GM23248 (cell line): ENCODE results near the gene IFNL2. TPM values are rescaled to one million over a fixed set of nuclear protein-coding genes. Genes with fewer than 3 reads are reported as not detected.
A peak's percentile ranks its signal among the peaks of the same experiment; 100 is the strongest.

Source experiments
- DNase-seq: peaks from one replicate; pipeline ENCODE4 v3.0.0-alpha.2; 2015
- H2AFZ ChIP-seq: fragments of 200-600 bp; sonication (generic); 2 replicates; pipeline ENCODE4 v1.6.1; 2016; ENCODE audit warnings: antibody characterized with exemption
- H3F3A ChIP-seq: fragments of 200-600 bp; sonication (generic); 2 replicates; pipeline ENCODE4 v1.6.1; 2016; ENCODE audit warnings: mild to moderate bottlenecking, antibody characterized with exemption, mixed run types; ENCODE audit not compliant: insufficient read depth
- H3K27ac ChIP-seq: fragments of 200-600 bp; sonication (generic); 2 replicates; pipeline ENCODE4 v1.5.1; 2016; ENCODE audit warnings: mild to moderate bottlenecking
- H3K27me3 ChIP-seq: fragments of 200-600 bp; sonication (generic); replicated peaks from 2 replicates; pipeline ENCODE4 v1.6.1; 2016; ENCODE audit warnings: mild to moderate bottlenecking; ENCODE audit not compliant: insufficient read depth
- H3K36me3 ChIP-seq: fragments of 200-600 bp; sonication (generic); 2 replicates; pipeline ENCODE4 v1.6.1; 2016; ENCODE audit warnings: low read depth, mild to moderate bottlenecking
- H3K4me1 ChIP-seq: fragments of 200-600 bp; sonication (generic); 2 replicates; pipeline ENCODE4 v1.6.1; 2016; ENCODE audit warnings: mild to moderate bottlenecking; ENCODE audit not compliant: insufficient read depth
- H3K4me2 ChIP-seq: fragments of 200-600 bp; sonication (generic); one replicate; pipeline ENCODE4 v1.6.1; 2016; ENCODE audit warnings: mild to moderate bottlenecking; ENCODE audit not compliant: unreplicated experiment
- H3K4me3 ChIP-seq: fragments of 200-600 bp; sonication (generic); 2 replicates; pipeline ENCODE4 v1.5.1; 2016; ENCODE audit warnings: mild to moderate bottlenecking
- H3K79me2 ChIP-seq: fragments of 200-600 bp; sonication (generic); 2 replicates; pipeline ENCODE4 v1.6.1; 2016; ENCODE audit warnings: mild to moderate bottlenecking; ENCODE audit not compliant: insufficient read depth
- H3K9ac ChIP-seq: fragments of 200-600 bp; sonication (generic); 2 replicates; pipeline ENCODE4 v1.6.1; 2016; ENCODE audit warnings: mild to moderate bottlenecking
- H3K9me2 ChIP-seq: fragments of 200-600 bp; sonication (generic); 2 replicates; pipeline ENCODE4 v1.6.1; 2016; ENCODE audit warnings: mixed run types, mild to moderate bottlenecking, moderate library complexity; ENCODE audit not compliant: insufficient read depth
- H3K9me3 ChIP-seq: fragments of 200-600 bp; sonication (generic); one replicate; pipeline ENCODE4 v1.6.1; 2017; ENCODE audit warnings: low read depth
- H4K20me1 ChIP-seq: fragments of 200-600 bp; sonication (generic); 2 replicates; pipeline ENCODE4 v1.6.0; 2016; ENCODE audit not compliant: insufficient read depth
- EZH2 ChIP-seq: fragments of 200-600 bp; sonication (generic); IDR thresholded peaks from 2 replicates; pipeline ENCODE4 v1.6.1; 2018; ENCODE audit warnings: antibody characterized with exemption, mild to moderate bottlenecking; ENCODE audit not compliant: insufficient read depth, poor library complexity, severe bottlenecking
- EZH2phosphoT487 ChIP-seq: fragments of 200-600 bp; sonication (generic); IDR thresholded peaks from 2 replicates; pipeline ENCODE4 v1.6.1; 2018; ENCODE audit warnings: antibody characterized with exemption, moderate library complexity, mild to moderate bottlenecking, low read depth; ENCODE audit not compliant: insufficient read depth
- WGBS, 2 experiments: methylation state at CpG; one replicate each; pipeline ENCODE4 v1.1.6; 2015 to 2017; ENCODE audit warnings: low lambda C conversion rate in 2 of 2, low coverage in 1 of 2; ENCODE audit errors: missing lambda C conversion rate in 2 of 2; 5-methylcytosine and 5-hydroxymethylcytosine counted together
- in situ Hi-C: fragments of 300-500 bp; cut with MboI; formaldehyde crosslinking; loops from 2 replicates; pipeline ENCODE4 v1.15.0; 2020
- polyA plus RNA-seq: library from polyadenylated mRNA; unstranded; fragments of >200 nt; fragmentation: Nextera tagmentation; extraction: Ambion mirVana; gene quantifications from 2 replicates; pipeline ENCODE4 v1.2.1, GENCODE V29; 2016
- total RNA-seq: library from RNA; depleted of rRNA; stranded (reverse); fragments of >200 nt; shearing (Covaris generic); gene quantifications from 2 replicates; pipeline ENCODE4 v1.2.3, GENCODE V29; 2014

Gene IFNL2
- total and polyA plus RNA-seq, 2 experiments from 2014 or later = not detected

DNA sequence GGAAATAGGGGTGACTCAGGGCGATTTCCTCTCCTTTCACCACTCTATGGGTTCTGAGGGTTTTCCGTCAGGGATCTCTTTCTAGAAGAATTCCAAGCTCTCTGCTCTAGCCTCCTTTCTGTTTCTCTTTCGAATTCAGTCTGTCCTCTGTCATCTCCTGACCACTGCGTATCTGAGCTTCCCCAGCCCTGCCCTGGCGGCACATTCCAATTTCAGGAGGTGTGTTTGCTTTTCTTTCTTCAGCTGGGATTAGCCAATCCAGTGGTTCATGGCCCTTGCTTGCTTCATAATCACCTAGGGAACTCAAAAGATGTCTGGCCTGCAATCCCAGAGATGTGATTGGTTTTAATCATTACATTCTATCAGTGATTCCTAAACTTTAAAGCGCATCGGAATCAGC, 9.4 kb downstream of the IFNL2 start:
- Histone ChIP-seq H3K4me3 (no peak overlapping the region), H3K4me1 (no peaks in the 10 kb centered on the region), H3K36me3 (no peaks in the 10 kb centered on the region), H3K9me2 (no peaks in the 10 kb centered on the region), H3K9ac (no peak overlapping the region), H3F3A (no peaks in the 10 kb centered on the region), H3K9me3 (no peaks in the 10 kb centered on the region), H3K4me2 (no peak overlapping the region), H2AFZ (no peak overlapping the region), H3K27ac (no peak overlapping the region), H4K20me1 (no peaks in the 10 kb centered on the region), H3K27me3 (peaks cover 38% of the 10 kb centered on the region), H3K79me2 (no peaks in the 10 kb centered on the region)
- in situ Hi-C loops = no loop called here
- TF ChIP-seq EZH2 (no peak), EZH2phosphoT487 (no peak)
- 57 to 58% methylated on average over 7 of the region's 7 CpGs for WGBS, 2 experiments
- peak; percentile 5 for DNase-seq

DNA sequence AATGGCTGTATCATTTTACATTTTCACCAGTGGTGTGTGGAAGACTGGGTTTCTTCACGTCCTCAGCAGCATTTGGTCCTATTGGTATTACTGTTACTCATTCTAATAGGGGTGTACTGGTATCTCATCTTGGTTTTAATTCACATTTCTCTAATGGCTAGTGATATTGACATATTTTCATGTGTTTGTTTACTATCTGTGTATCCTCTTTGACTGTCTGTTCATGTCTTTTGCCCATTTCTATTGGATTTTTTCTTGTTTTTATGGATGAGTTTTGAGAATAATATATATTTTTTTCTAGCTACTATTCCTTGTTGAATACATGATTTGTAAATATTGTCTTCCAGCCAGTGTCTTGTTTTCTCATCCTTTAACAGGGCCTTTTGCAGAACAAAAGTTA, 13.8 kb downstream of the IFNL2 start:
- no peak for TF ChIP-seq EZH2
- no peak for TF ChIP-seq EZH2phosphoT487
- in situ Hi-C loops = no loop called here
- Histone ChIP-seq H3K4me1 (no peaks in the 10 kb centered on the region), H3K4me2 (no peak overlapping the region), H3K4me3 (no peak overlapping the region), H3K27me3 (peaks cover 15% of the 10 kb centered on the region; the same call in 1 of the 2 replicates), H4K20me1 (no peaks in the 10 kb centered on the region), H3K79me2 (no peaks in the 10 kb centered on the region), H3K9me2 (no peaks in the 10 kb centered on the region), H3K9ac (no peak overlapping the region), H3K27ac (no peak overlapping the region), H3K36me3 (no peaks in the 10 kb centered on the region), H3F3A (no peaks in the 10 kb centered on the region), H2AFZ (no peak overlapping the region), H3K9me3 (no peaks in the 10 kb centered on the region)
- DNase-seq = no peak
- 5 to 9% methylated on average over 1 of the region's 1 CpG for WGBS, 2 experiments

DNA sequence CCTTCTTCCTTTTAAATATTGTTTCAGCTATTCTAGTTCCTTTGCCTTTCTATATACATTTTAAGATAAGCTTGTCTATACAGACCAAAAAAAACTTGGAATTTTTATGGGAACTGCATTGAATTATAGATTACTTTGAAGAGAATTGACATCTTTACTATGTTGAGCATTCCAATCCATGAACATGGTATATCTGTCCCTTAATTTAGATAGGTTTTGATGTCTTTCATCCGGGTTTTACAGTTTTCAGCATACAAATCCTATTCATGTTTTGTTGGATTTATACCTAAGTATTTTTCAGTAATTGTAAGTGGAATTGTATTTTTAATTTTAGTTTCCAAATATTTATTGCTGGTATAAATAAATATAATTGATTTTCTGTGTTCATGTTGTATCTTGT, 15.8 kb downstream of the IFNL2 start:
- no peaks in the 10 kb centered on the region for H3K4me1 ChIP-seq
- in situ Hi-C loops = no loop called here
- H3K9ac ChIP-seq = no peak overlapping the region
- H3K9me3 ChIP-seq = no peaks in the 10 kb centered on the region
- H4K20me1 ChIP-seq = no peaks in the 10 kb centered on the region
- no peaks in the 10 kb centered on the region for H3K9me2 ChIP-seq
- no peak overlapping the region for H3K4me3 ChIP-seq
- DNase-seq = no peak
- no peak overlapping the region for H2AFZ ChIP-seq
- no peak for TF ChIP-seq EZH2
- TF ChIP-seq EZH2phosphoT487 = no peak
- H3K36me3 ChIP-seq = no peaks in the 10 kb centered on the region
- WGBS, 2 experiments = 7 to 8% methylated on average over 1 of the region's 1 CpG
- no peak overlapping the region for H3K4me2 ChIP-seq
- H3K79me2 ChIP-seq = no peaks in the 10 kb centered on the region
- H3F3A ChIP-seq = no peaks in the 10 kb centered on the region
- peaks cover 17% of the 10 kb centered on the region for H3K27me3 ChIP-seq
- H3K27ac ChIP-seq = no peak overlapping the region

DNA sequence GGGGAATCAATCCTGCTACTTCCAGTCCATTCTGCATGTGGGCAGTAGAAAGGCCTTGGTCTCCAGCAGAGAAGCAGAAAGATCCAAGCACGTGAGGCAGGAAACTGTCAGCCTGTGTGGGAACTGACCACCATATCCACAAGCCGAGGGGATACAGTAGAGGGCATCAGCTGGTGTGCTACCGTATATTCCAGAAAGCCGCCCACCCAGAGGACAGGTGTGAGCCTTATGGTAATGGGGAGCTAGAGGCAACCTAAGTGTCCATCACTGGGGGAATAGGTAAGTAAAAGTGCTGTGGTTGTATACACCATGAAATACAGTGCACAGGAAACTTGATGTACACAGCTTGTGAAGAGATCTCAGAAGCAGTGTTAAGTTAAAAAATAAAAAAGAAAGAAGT, 25.2 kb downstream of the IFNL2 start:
- H3K4me3 ChIP-seq = no peak overlapping the region
- H3K4me2 ChIP-seq = no peak overlapping the region
- H3K9ac ChIP-seq = no peak overlapping the region
- no peaks in the 10 kb centered on the region for H3K9me3 ChIP-seq
- WGBS, 2 experiments = 42 to 44% methylated on average over 4 of the region's 4 CpGs
- no peaks in the 10 kb centered on the region for H3K4me1 ChIP-seq
- no peaks in the 10 kb centered on the region for H3K9me2 ChIP-seq
- H3K36me3 ChIP-seq = no peaks in the 10 kb centered on the region
- no peaks in the 10 kb centered on the region for H3K79me2 ChIP-seq
- in situ Hi-C loops = no loop called here
- H3F3A ChIP-seq = no peaks in the 10 kb centered on the region
- H3K27me3 ChIP-seq = peaks cover 23% of the 10 kb centered on the region
- no peaks in the 10 kb centered on the region for H4K20me1 ChIP-seq
- DNase-seq = no peak
- TF ChIP-seq EZH2phosphoT487 (no peak), EZH2 (no peak)
- no peak overlapping the region for H3K27ac ChIP-seq
- no peak overlapping the region for H2AFZ ChIP-seq

DNA sequence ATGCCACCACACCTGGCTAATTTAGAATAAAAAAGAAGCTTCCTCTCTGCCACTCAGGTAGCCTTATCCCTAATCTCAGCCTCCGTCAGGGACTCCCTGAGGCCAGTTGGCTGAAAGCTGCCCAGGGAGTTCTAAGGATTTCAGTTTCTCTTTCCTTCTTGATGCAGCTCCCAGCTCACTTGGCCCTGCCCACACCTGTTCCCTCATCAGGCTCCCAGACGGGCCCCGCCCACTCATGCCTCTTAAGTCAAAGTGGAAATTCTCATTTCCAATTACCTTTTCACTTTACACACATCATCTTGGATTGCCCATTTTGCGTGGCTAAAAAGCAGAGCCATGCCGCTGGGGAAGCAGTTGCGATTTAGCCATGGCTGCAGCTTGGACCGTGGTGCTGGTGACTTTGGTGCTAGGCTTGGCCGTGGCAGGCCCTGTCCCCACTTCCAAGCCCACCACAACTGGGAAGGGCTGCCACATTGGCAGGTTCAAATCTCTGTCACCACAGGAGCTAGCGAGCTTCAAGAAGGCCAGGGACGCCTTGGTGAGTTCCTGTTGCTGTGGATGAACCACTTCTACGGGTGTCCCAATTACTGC, 28.0 kb downstream of the IFNL2 start, which contains the start of gene IFNL1:
Gene IFNL1, plus strand, starts transcription at position 353 of the 591 bp plus-strand sequence. Its CDS starts 15 bp downstream, at position 368.
- H3K4me3 ChIP-seq = no peak within 1 kb of the TSS
- no peaks in the 10 kb centered on the region for H3K36me3 ChIP-seq
- H3K4me2 ChIP-seq = no peak within 1 kb of the TSS
- H2AFZ ChIP-seq = no peak within 1 kb of the TSS
- no peak within 1 kb of the TSS for H3K27ac ChIP-seq
- no peak for TF ChIP-seq EZH2
- no peak for TF ChIP-seq EZH2phosphoT487
- H3K4me1 ChIP-seq = no peaks in the 10 kb centered on the region
- no peaks in the 10 kb centered on the region for H3F3A ChIP-seq
- H3K79me2 ChIP-seq = no peaks in the 10 kb centered on the region
- H3K27me3 ChIP-seq = peaks cover 23% of the 10 kb centered on the region
- H3K9me2 ChIP-seq = no peaks in the 10 kb centered on the region
- WGBS, 2 experiments = 53 to 58% methylated on average over 11 of the region's 11 CpGs
- in situ Hi-C loops = no loop called here
- no peaks in the 10 kb centered on the region for H3K9me3 ChIP-seq
- no peak for DNase-seq
- H4K20me1 ChIP-seq = no peaks in the 10 kb centered on the region
- H3K9ac ChIP-seq = no peak within 1 kb of the TSS
